Activated T-cell treated with anti-CD3 and anti-CD28 coated beads, Interleukin-2, amount 50 U/mL, for 48 hours (primary cell): ENCODE measurements around the gene RETN.

Experiments
- DNase-seq, 2 experiments: peaks; one replicate each; pipeline ENCODE4 v3.0.0-alpha.2; 2020

Gene RETN

DNA sequence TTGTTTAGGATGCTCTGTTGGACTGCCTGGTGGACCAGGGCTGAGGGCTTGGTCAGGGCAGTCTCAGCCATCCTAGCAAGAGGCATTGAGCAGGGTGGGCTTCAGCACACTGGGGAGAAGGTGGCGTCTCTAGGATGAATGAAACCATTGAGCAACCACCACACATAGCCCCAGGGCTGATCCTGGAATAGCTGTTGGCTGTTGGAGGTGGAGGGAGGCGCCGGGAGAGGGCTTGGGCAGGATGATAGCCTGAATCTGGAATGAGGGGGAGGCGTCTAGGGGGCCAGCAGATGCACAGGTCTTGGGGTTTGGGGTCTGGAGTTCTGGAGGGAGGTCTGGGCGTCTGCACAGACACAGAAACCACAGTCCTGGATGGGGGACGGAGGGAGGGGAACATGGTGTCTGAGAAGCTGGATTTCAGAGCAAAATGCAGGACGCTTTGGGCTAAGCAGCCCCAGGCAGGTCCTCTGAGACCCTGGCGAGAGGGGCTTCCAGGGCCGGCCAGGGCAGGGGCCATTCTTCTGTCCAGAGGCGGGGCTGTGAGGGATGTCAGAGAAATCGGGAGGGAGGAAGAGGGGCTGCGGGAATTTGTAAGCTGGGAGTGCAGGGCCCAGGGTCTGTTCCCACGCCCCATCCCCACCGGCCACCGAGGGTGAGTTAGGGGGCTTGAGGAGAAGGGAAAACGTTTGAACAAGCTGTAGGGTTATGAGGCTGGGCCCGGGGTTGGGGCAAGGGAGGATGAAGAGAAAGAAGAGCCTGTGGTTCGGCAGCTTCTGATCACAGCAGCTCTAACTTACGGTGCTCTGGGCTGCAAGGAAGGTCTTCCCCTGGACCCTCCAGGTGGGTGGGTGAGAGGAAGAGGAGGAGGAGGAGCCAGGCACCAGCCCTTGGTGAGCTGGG, 16.9 kb downstream of the RETN start:
- DNase-seq: no peak

DNA sequence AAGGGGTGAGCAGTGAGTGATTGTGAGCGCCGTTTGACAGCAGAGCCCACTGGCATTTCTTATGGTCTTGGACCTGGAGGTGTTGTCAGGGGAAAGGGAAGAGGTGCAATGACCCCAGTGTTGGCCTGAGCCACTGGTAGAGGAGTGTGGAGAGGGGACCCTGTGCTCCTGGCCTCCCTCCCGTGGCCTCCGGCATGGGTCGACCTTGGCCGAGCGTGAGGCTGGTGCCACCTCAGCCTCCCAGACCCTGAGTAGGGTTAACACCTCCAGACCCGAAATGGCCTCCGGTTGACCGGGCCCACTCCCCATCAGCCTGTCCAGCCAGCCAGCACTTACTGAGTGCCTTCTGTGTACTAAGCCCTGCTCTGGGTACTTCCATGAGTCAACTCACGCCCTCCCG, 18.3 kb downstream of the RETN start:
- DNase-seq: no peak

DNA sequence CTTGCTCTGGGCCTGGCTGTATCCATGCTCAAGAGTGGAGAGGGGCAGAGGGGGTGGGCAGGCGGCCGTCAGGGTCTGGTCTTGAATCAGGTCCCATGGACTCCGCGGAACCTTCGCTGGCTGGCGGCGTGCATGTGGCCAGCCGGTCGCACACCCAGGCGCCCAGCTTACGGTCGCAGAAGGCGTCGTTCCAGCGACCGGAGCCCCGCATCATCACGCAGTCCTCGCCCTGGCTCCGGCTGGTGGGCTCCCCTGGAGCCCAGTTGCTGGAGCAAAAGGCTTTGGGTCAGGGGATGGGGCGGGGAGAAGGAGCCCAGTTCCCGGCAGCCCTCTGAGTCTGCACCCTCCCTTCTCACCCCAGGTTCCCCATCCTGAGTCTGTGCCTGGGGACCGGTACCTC, 20.3 kb downstream of the RETN start:
- DNase-seq: no peak

DNA sequence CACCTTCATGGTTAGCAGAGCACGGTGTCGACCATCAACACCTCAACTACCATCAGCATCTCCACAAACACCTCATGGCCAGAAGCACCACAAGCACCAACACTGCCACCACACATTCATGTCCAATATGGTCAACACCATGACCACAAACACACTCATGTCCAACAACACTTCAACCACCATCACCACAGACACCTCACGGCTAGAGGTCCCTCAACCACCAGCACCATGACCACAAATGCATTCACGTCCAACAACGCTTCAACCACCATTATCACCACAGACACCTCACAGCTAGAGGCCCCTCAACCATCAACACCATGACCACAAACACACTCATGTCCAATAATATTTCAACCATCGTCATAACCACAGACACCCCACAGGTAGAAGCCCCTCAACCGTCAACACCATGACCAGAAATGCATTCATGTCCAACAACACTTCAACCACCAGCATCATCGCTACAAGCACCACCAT, 22.0 kb downstream of the RETN start:
- DNase-seq: peak; percentile 41 to 44

DNA sequence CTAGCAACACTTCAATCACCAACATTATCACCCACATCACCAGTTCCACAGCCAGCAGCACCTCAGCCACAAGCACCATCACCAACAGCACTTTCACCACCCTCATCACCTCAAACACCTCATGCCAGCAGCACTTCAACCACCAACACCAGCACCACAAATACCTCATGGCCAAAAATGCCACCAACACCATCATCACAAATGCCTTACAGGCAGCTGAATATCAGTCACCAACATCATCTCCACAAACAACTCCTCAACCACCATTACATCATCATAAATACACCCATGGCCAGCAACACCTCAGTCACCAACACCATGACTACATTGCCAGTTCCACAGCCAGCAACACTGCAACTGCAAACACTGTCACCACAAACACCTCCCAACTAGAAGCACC, 22.6 kb downstream of the RETN start:
- peak in 1 of 2 experiments; percentile 43 for DNase-seq

DNA sequence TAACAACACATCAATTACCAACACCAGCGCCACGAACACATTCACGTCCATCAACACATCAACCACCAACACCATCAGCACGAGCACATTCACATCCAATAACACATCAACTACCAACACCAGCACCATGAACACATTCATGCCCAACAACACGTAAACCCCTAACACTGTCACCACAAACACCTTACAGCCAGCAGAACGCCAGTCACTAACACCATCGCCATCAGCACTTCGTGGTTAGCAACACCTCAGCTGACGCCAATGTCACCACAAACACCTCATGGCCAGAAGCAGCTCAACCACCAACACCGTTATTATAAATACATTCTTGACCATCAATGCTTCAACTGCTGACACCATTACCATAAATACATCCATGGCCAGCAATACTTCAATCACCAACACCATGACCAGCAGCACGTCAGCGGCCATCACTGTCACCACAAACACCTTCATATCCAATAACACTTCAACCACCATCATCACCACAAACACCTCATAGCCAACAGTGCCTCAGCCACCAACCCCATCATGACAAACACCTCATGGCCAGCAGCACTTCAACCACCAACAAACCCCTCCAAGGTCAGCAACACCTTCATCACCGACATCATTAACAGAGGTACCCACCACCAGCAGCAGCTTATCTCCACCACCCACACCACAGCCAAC, 23.7 kb downstream of the RETN start:
- DNase-seq: no peak

DNA sequence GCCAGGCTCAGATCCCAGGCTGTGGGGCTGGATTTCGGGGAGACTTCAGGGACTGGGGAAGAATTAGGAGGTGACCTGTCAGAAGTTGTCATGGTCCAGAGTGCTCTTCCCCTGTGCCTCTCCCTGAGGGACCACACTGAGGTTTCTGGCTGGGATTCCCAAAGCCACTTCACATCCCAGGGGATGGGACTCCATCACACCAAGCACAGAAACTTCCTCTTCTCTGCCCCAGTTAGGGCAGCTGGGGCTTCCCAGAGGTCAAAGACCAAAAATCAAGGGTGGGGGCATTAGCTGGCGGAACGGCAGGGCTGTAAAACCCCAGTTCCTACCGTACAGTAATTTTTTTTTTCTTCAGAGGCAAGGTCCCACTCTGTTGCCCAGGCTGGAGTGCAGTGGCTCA, 25.6 kb downstream of the RETN start:
- DNase-seq: no peak

DNA sequence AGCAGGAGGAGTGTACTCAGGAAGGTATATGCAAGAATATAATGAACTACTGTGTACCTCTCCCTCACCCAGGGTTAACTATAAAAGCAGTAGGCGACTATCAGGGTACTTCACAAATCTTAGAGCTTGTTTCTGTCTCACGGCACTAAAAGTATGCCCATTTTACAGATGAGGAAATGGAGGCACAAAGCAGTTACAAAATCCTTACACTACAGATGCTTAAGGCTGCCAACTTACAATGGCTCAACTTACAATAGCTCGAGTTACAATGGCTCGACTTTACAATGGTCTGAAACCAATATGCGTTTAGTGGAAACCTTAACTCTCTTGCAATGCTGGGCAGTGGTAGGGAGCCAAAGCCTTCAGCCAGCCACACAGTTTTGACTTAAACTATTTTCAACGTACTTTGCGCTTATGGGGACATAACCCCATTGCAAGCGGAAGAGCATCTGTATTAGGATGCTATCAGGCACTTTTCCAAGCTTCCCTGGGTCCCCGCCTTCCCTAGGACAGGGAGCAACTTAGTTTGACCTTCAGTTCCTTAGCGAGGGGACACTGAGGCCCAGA, 29.0 kb downstream of the RETN start:
- no peak for DNase-seq

DNA sequence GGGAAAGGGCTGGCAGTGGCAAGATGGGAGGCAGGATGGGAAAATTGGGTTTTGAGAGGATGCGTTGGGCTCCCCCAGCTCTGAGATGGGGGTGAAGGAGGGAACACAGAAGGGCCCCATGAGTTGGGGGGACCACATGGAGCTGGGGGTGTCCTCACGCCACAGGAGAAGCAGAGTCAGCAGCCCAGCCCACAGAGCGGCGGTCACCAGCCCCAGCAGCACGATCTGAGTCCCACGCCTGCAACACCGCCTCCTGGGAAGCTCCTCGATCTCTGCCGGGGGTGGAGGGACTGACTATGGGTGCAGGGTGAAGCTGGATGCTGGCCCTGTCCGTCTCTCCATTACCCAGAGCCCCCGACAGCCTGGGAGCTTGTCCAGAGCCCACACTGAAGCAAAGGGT, 29.7 kb downstream of the RETN start:
- DNase-seq: no peak

DNA sequence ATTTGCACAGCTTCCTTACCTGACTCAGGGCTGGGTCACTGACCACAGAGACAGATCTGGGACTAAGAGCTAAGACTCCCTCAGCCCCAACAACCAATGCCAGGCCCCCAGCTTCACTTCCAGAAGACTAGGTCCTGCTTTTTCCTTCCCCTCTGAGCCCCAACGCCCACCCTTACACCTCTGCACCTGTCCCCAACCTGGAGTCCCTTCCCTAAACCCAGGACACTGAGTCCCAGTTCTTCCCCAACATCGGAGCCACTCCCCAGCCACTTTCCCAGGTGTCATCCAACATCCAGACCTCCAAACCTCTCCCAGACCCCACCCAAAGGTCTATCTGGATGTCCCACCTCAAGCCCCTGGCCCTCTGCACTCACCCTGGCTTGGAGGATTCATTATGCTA, 30.2 kb downstream of the RETN start:
- peak in 1 of 2 experiments; percentile 35 for DNase-seq

DNA sequence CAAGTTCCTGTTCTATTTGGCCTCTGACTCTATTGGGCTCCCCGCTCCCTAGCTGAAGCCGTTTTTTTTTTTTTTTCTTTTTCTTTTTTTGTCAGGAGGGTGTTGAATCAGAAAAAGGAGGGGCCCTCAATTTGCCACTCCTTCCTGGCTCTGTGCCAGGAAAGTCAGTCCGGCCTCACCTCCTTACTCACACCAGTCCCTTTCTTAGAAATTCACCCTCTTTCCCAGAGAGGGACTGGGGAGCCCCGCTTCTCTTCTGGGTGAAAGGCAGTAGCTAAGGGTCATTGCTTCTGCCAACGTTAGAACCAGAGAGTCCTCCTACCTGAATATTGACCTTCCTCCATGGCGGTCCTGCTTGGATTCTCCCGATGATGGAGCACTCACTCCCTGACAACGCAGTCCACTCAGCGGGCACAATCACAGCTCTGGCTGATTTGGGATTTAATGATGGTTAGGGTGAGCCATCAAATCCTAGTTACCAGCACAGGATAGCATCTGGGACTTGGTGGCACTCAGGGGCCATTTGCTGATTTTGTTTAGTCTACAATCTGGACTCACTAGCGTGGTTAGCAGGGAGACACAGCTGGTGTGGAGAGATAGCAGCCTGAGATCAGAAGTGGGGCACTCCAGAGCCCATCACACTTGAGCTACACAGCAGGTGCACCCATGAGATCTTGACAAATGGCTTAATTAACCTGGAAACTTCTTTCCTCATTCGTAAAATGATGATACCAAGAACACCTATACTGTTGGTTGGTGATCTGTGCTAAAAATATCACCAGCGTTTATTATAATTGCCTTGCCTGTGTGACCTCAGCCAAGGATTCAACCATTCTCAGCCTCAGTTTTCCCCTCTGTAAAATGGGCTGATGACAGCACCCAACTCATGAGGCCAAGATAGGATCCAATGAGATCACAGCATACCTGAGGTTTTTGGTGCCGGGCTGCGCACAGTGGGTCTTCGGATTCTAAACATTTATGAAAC, 30.9 kb downstream of the RETN start:
- DNase-seq: peak; percentile 77 to 80

DNA sequence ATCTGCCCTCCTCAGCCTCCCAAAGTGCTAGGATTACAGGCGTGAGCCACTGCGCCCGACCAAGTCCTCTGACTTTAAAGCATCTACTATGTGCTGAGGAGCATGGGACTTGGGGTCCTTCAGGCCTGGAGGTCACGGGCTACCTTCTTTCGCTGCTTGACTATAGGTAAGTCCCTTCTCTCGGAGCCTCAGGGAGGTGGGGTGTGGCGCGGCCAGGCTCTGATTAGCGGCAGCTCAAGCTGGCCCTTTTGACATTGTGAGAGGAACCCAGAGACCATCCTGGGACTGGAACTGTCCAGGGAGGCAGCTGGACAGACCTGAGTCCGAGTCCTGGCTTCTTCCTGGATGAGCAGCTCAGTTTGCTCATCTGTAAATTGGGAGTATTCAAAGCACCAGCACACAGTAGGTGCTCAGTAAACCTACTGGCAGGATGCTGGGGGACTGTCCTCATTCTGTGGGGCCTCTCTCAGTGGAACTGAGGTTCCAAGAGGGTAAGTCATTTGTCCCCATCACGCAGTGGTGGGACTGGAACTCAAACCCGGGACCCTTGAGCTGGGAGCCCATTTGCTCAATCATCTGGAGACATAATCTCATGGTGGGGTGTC, 32.3 kb downstream of the RETN start:
- DNase-seq: no peak

DNA sequence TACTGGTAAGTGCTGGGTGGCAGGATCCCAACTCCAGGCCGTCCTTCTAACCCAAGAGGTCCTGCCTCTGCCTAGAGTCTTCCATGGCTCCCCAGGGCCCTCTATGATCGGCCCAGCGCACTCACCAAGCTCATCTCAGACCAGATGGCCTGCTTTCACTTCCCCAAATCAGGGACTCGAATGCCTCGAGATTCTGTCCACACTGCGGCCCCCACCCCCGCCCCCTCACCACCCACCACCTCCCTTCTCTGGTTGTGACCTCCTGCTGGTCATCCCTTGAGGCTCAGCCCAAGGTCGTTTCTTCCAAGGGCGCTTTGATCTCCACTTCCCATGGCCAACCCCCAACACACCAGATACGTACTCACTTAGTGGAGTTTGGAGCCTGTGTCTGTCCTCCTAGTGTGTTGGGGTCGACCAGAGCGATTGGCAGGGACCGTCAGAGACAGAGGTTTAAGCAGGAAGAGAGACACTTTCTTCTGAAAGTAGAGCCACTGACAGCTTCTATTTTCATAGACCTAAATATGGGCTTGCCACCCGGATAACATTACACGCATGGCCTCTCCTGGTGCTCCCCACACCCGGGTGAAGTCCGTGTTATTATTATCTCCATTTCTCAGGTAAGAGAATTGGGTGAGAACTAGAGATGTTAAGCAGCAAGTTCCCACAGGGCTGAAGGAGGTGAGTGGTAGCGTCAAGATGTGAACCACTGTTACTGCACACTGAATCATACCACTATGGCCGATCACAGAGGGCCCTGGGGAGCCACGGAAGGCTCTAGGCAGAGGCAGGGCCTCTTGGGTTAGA, 33.0 kb downstream of the RETN start, which contains the start of gene FCER2:
TSS of gene FCER2 (minus strand) at position 478 of the 804 bp plus-strand sequence. CDS start 2,371 bp downstream, outside the sequence.
- no peak for DNase-seq

DNA sequence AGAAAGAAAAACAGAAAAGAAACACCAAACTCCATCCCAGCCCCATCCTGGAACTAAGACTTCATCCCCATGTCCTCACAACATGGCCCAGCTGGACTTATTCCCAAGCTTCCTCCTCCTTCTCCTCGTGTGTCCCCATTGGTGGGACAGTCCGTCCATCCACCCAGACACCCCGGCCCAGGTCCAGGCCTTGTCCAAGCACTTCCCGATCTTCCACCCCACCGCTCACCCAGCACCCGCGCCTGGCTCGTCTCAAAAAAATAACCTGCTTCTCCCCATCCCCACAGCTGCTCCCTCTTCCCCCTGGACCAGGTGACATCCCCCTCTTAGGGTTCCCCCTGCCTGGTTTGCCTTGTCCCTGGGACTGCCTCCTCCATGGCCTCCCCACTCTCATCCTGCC, 34.5 kb downstream of the RETN start:
- DNase-seq: no peak

DNA sequence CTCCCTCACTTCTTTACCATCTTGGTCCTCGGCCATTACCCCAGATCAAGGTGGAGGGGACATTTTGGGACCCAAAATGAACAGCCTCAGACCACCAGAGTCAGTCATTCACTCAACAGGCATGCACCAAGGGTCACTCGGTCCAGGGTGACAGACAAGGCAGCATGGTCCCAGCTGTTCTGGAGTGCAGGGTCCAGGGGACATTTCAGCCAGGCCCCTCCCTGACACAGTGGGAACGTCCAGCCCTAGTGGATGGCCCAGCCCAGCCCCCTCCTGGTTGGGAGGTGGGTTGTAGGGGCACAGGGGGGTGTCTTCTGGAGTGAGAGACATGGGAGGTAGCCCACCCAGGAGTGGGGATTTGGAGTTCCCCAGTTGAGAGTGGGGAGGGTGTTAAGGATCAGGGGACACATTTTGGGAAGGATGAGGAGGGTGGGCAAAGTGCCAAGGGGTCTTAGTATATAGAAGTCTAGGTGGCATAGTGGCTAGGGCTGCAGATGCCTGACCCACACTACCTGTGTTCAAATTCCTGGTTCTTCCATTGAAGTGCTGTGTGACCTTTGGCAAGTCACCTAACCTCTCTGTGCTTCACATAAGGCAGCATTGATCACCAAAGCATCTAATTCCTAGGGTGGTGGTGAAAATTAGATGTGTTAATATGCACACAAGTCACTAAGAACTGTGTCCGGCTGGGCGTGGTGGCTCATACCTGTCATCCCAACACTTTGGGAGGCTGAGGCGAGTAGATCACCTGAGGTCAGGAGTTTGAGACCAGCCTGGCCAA, 35.6 kb downstream of the RETN start:
- DNase-seq: no peak

DNA sequence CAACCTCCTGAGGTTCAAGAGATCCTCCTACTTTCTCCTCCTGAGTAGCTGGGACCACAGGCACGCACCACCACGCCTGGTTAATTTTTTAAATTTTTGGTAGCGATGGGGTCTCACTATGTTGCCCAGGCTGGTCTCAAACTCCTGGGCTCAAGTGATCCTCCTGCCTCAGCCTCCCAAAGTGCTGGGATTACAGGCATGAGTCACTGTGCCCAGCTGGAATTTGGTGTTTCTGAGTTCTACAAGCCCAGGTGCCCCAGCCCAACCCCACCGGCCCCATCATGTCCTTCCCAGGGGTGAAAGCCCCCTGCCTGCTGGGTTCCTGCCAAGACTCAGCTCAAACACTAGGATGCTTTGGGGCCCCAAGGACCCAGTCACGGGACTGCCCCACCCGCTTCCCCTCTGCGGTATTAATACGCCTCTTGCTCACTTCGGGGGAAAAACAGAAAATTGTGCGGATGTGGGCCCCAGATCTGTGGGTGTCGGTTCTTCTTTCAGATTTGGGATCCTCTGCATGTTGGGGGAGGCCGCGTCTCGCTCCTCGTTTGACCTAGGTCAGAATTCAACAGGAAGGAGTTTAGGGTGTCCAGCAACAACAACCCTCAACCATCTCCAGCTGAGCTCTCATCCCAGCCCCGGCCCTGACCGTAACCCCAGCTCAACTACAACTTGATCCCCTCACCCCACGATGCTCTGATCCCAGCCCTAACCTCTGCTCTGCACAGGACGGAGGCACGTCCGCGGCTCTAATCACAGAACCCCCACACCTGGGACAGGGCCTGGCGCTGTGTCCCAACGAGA, 36.7 kb downstream of the RETN start:
- peak; percentile 78 to 80 for DNase-seq

DNA sequence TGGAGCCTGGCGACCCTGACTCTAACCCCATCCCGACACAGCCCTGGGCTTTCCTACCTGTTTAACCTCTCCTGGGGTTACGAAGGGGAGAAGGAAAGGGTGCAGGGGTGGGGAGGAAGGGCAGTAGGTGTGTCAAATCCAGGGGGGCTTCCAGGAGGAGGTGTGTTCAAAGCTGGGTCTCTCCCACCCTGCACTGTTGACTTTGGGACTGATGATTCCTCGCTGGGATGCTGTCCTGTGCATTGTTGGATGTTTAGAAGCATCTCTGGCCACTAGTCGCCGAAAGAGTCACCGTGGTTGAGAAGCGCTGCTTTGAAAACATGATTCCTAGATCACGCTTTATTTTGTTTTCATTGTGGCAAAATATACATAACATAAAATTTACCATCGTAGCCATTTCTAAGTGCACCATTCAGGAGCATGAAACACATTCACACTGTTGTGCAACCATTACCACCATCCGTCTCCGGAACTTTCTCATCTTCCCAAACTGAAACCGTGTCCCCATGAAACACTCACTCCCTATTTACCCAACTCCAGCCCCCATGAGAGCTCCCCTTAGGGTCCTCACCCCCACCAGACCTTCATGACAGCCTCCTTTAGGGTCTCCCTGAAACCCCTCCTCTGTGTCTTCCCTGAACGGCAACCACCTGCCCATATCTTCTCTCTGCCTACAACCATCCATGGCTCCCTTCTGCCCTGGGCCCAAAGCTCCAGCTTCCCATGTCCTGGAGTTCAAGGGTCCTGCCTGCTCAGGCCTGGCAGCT, 37.5 kb downstream of the RETN start:
- no peak for DNase-seq

DNA sequence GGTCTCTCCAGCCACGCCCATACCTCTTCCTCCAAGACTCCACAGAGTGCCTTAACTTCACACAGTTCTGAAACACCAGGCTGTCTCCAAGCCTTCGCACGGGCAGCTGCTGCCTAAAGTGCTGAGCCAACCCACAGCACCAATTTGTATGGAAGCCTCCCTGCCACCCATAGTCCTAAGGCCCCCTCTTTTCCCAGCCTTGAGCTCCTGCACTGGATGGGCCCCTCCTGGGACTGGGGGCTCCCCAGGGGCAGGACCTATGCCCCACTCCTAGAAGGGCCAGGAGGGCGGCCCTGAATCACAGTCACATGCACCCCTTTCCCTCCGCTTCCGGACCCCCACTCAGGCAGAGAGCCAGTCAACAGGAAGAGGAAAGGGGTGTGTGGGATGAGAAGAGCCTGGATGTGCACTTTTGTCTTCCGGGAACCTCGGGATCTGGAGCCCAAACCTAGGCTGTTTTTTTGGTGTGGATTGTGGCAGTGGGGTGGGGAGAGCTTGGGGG, 38.2 kb downstream of the RETN start:
- DNase-seq: no peak
